NT2/D1 (cell line): ENCODE results near the gene PKHD1.

ENCODE experiments used
- DNase-seq: peaks from one replicate; pipeline ENCODE4 v3.0.0-alpha.2; 2011; ENCODE audit warnings: low read depth, low spot score
- H3K27me3 ChIP-seq: 2 replicates; pipeline ENCODE4 v1.6.0; 2011; ENCODE audit warnings: mild to moderate bottlenecking; ENCODE audit not compliant: insufficient read length, insufficient read depth
- H3K36me3 ChIP-seq: 2 replicates; pipeline ENCODE4 v1.6.1; 2011; ENCODE audit warnings: mild to moderate bottlenecking, low read length, mixed read lengths; ENCODE audit not compliant: insufficient read depth, insufficient read length
- H3K4me1 ChIP-seq: 2 replicates; pipeline ENCODE4 v1.5.1; 2011; ENCODE audit not compliant: insufficient read depth, insufficient read length
- H3K4me3 ChIP-seq: 2 replicates; pipeline ENCODE4 v1.5.1; 2011; ENCODE audit warnings: low read depth; ENCODE audit not compliant: insufficient read length
- H3K9ac ChIP-seq: 2 replicates; pipeline ENCODE4 v1.6.0; 2011; ENCODE audit warnings: low read depth; ENCODE audit not compliant: insufficient read length
- H3K9me3 ChIP-seq: 2 replicates; pipeline ENCODE4 v1.5.1; 2011; ENCODE audit warnings: mild to moderate bottlenecking, low read length; ENCODE audit not compliant: insufficient read depth
- SUZ12 ChIP-seq: IDR thresholded peaks from 2 replicates; pipeline ENCODE4 v1.6.1; 2011; ENCODE audit not compliant: insufficient read length, insufficient read depth; ENCODE audit errors: extremely low read depth
- YY1 ChIP-seq: IDR thresholded peaks from 2 replicates; pipeline ENCODE4 v1.6.1; 2011; ENCODE audit not compliant: insufficient read length, insufficient read depth
- ZNF274 ChIP-seq: IDR thresholded peaks from 2 replicates; pipeline ENCODE4 v1.6.1; 2011; ENCODE audit warnings: mild to moderate bottlenecking, low read depth, low read length

Gene PKHD1

GRCh38 chr6:51600514-51600913, 486.9 kb downstream of the PKHD1 start:
- no peaks in the 10 kb centered on the region for H3K27me3 ChIP-seq
- no peak overlapping the region for H3K4me3 ChIP-seq
- H3K9ac ChIP-seq: no peak overlapping the region
- no peaks in the 10 kb centered on the region for H3K4me1 ChIP-seq
- no peaks in the 10 kb centered on the region; the same call in 1 of the 2 replicates for H3K9me3 ChIP-seq
- TF ChIP-seq YY1 (no peak), SUZ12 (no peak), ZNF274 (no peak)
- no peaks in the 10 kb centered on the region for H3K36me3 ChIP-seq
- no peak for DNase-seq

GRCh38 chr6:51598171-51598570, 489.2 kb downstream of the PKHD1 start:
- no peaks in the 10 kb centered on the region for H3K4me1 ChIP-seq
- TF ChIP-seq SUZ12 (no peak), YY1 (no peak), ZNF274 (no peak)
- H3K36me3 ChIP-seq: no peaks in the 10 kb centered on the region

GRCh38 chr6:51594981-51595380, 492.4 kb downstream of the PKHD1 start:
- no peak overlapping the region for H3K4me3 ChIP-seq
- no peaks in the 10 kb centered on the region for H3K27me3 ChIP-seq
- DNase-seq: no peak
- H3K9ac ChIP-seq: no peak overlapping the region
- H3K4me1 ChIP-seq: no peaks in the 10 kb centered on the region
- no peaks in the 10 kb centered on the region; the same call in 1 of the 2 replicates for H3K9me3 ChIP-seq
- H3K36me3 ChIP-seq: no peaks in the 10 kb centered on the region
- TF ChIP-seq YY1: no peak
- no peak for TF ChIP-seq ZNF274
- no peak for TF ChIP-seq SUZ12

More at GRCh38 chr6:51598171-51598570, 489.2 kb downstream of the PKHD1 start:
- H3K27me3 ChIP-seq: no peaks in the 10 kb centered on the region
- DNase-seq: no peak
- H3K4me3 ChIP-seq: no peak overlapping the region
- H3K9me3 ChIP-seq: no peaks in the 10 kb centered on the region; the same call in 1 of the 2 replicates
- no peak overlapping the region for H3K9ac ChIP-seq

- no peak for DNase-seq
- Histone ChIP-seq H3K36me3 (no peaks in the 10 kb centered on the region), H3K9ac (no peak overlapping the region), H3K4me1 (no peaks in the 10 kb centered on the region), H3K27me3 (no peaks in the 10 kb centered on the region), H3K4me3 (no peak overlapping the region), H3K9me3 (no peaks in the 10 kb centered on the region)
- TF ChIP-seq ZNF274 (no peak), YY1 (no peak), SUZ12 (no peak)
Observed at GRCh38 chr6:51585264-51585663, 502.1 kb downstream of the PKHD1 start.

GRCh38 chr6:51584163-51584562, 503.2 kb downstream of the PKHD1 start:
- DNase-seq: no peak
- H3K36me3 ChIP-seq: no peaks in the 10 kb centered on the region
- no peak overlapping the region for H3K9ac ChIP-seq
- H3K27me3 ChIP-seq: no peaks in the 10 kb centered on the region
- H3K4me3 ChIP-seq: no peak overlapping the region
- no peaks in the 10 kb centered on the region for H3K9me3 ChIP-seq
- no peaks in the 10 kb centered on the region for H3K4me1 ChIP-seq
- TF ChIP-seq YY1 (no peak), ZNF274 (no peak), SUZ12 (no peak)

- 0 out of 2 replicates have a peak, but pooled peaks cover 4% of the 10 kb centered on the region for H3K9me3 ChIP-seq
- TF ChIP-seq SUZ12 (no peak), YY1 (no peak), ZNF274 (no peak)
- no peaks in the 10 kb centered on the region for H3K36me3 ChIP-seq
- H3K4me3 ChIP-seq: no peak overlapping the region
- no peaks in the 10 kb centered on the region for H3K27me3 ChIP-seq
- H3K4me1 ChIP-seq: no peaks in the 10 kb centered on the region
- no peak for DNase-seq
- H3K9ac ChIP-seq: no peak overlapping the region
Observed at GRCh38 chr6:51578994-51579393, 508.4 kb downstream of the PKHD1 start.

- H3K9me3 ChIP-seq: 0 out of 2 replicates have a peak, but pooled peaks cover 4% of the 10 kb centered on the region
- no peaks in the 10 kb centered on the region for H3K36me3 ChIP-seq
- no peaks in the 10 kb centered on the region for H3K27me3 ChIP-seq
- H3K4me1 ChIP-seq: no peaks in the 10 kb centered on the region
- DNase-seq: no peak
- H3K9ac ChIP-seq: no peak overlapping the region
- no peak overlapping the region for H3K4me3 ChIP-seq
- TF ChIP-seq YY1: no peak
- TF ChIP-seq SUZ12: no peak
- no peak for TF ChIP-seq ZNF274
Observed at GRCh38 chr6:51578362-51578761, 509.1 kb downstream of the PKHD1 start.

GRCh38 chr6:51574040-51574439, 513.4 kb downstream of the PKHD1 start:
- Histone ChIP-seq H3K27me3 (no peaks in the 10 kb centered on the region), H3K36me3 (no peaks in the 10 kb centered on the region), H3K4me3 (no peak overlapping the region)

More at GRCh38 chr6:51574040-51574439, 513.4 kb downstream of the PKHD1 start:
- TF ChIP-seq SUZ12 (no peak), ZNF274 (no peak), YY1 (no peak)
- Histone ChIP-seq H3K4me1 (no peaks in the 10 kb centered on the region), H3K9me3 (0 out of 2 replicates have a peak, but pooled peaks cover 4% of the 10 kb centered on the region), H3K9ac (no peak overlapping the region)
- DNase-seq: no peak
